Peyer's patch (tissue), 4 donors: ENCODE results near the gene C16orf92. TPM values are rescaled to one million over a fixed set of nuclear protein-coding genes. Genes with fewer than 3 reads are reported as not detected.

Source experiments
- DNase-seq, 3 donors: peaks; one replicate each; pipeline ENCODE4 v3.0.0-alpha.2; 2017 to 2019
- H3K27ac ChIP-seq, 4 donors: fragments of 200-600 bp; sonication (generic); one replicate each; pipeline ENCODE4 v1.5.1; 2016 to 2019
- H3K27me3 ChIP-seq, 2 donors: fragments of 200-600 bp; sonication (generic); one replicate each; pipeline ENCODE4 v1.5.1; 2019
- H3K36me3 ChIP-seq, 3 donors: fragments of 200-600 bp; sonication (generic); one replicate each; pipeline ENCODE4 v1.5.1; 2016 to 2019
- H3K4me1 ChIP-seq, 4 donors: fragments of 200-600 bp; sonication (generic); one replicate each; pipeline ENCODE4 v1.5.1; 2016 to 2019
- H3K4me3 ChIP-seq, 4 donors: fragments of 200-600 bp; sonication (generic); 1 replicate in 3 of 4; 2 replicates in 1 of 4; pipeline ENCODE4 v1.5.1; 2016 to 2019; ENCODE audit warnings: mild to moderate bottlenecking in 1 of 4
- H3K9me3 ChIP-seq, 4 donors: fragments of 200-600 bp; sonication (generic); one replicate each; pipeline ENCODE4 v1.5.1; 2016 to 2019; ENCODE audit warnings: mild to moderate bottlenecking in 1 of 4
- POLR2A ChIP-seq, 2 donors: fragments of 450-650 bp; IDR thresholded peaks; one replicate each; pipeline ENCODE4 v1.5.1; 2017; ENCODE audit warnings: antibody characterized with exemption in 2 of 2, mild to moderate bottlenecking in 2 of 2, moderate library complexity in 2 of 2
- total RNA-seq, 4 donors: library from RNA; depleted of rRNA; stranded (reverse); fragments of >200 nt; gene quantifications; one replicate each; pipeline ENCODE4 v1.1.0, GENCODE V29; 2016
- TF ChIP-seq, protein P1 (sequence below), 6 experiments: fragments of 450-650 bp in 4 of 6; fragments of 200-600 bp in 2 of 6; sonication (generic) in 1 of 6; IDR thresholded peaks; one replicate each; pipeline ENCODE4 v1.5.1; 2017 to 2019; ENCODE audit warnings: antibody characterized with exemption in 6 of 6, mild to moderate bottlenecking in 3 of 6, moderate library complexity in 1 of 6

The C16orf92 gene
- total RNA-seq, 4 donors from 2014 or later = not detected

DNA sequence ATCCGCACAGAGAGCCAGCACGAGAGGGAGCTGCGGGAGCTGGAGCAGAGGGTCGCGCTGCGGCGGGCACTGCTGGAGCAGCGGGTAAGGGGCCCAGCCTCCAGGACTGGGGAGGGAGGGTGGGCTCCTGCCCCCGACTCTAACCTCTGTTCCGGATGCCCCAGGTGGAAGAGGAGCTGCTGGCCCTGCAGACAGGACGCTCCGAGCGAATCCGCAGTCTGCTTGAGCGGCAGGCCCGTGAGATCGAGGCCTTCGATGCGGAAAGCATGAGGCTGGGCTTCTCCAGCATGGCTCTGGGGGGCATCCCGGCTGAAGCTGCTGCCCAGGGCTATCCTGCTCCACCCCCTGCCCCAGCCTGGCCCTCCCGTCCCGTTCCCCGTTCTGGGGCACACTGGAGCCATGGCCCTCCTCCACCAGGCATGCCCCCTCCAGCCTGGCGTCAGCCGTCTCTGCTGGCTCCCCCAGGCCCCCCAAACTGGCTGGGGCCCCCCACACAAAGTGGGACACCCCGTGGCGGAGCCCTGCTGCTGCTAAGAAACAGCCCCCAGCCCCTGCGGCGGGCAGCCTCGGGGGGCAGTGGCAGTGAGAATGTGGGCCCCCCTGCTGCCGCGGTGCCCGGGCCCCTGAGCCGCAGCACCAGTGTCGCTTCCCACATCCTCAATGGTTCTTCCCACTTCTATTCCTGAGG, 32.0 kb upstream of the C16orf92 start:
- no peak for DNase-seq

DNA sequence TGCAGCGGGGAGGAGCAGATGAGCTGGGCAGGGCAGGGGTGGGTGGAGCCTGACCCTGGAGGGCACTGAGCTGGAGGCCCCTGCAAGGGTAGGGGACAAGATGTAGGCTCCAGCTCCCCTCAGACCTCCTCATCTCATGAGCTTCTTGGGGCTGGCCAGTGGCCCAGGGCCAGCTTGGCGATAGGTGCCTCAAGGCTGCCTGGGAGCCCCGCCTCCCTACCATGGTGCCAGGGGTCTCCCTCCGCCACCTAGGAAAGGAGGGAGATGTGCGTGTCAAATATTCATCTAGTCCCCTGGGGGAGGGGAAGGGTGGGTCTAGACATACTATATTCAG, 31.5 kb upstream of the C16orf92 start:
- Histone ChIP-seq H3K4me3 (no peak overlapping the region), H3K27ac (no peak overlapping the region), H3K9me3 (no peaks in the 10 kb centered on the region), H3K4me1 (peaks cover 0 to 18% (median 2%) of the 10 kb centered on the region in 4 donors), H3K27me3 (no peaks in the 10 kb centered on the region), H3K36me3 (peaks cover 0 to 73% (median 3%) of the 10 kb centered on the region in 3 donors)
- no peak for DNase-seq
- TF ChIP-seq, protein P1, sequence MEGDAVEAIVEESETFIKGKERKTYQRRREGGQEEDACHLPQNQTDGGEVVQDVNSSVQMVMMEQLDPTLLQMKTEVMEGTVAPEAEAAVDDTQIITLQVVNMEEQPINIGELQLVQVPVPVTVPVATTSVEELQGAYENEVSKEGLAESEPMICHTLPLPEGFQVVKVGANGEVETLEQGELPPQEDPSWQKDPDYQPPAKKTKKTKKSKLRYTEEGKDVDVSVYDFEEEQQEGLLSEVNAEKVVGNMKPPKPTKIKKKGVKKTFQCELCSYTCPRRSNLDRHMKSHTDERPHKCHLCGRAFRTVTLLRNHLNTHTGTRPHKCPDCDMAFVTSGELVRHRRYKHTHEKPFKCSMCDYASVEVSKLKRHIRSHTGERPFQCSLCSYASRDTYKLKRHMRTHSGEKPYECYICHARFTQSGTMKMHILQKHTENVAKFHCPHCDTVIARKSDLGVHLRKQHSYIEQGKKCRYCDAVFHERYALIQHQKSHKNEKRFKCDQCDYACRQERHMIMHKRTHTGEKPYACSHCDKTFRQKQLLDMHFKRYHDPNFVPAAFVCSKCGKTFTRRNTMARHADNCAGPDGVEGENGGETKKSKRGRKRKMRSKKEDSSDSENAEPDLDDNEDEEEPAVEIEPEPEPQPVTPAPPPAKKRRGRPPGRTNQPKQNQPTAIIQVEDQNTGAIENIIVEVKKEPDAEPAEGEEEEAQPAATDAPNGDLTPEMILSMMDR (IDR thresholded peaks at IDR 0.05) = no peak
- TF ChIP-seq POLR2A (IDR thresholded peaks at IDR 0.05) = no peak

More for the DNA sequence above, 32.0 kb upstream of the C16orf92 start:
- H3K27ac ChIP-seq = no peak overlapping the region
- no peaks in the 10 kb centered on the region for H3K27me3 ChIP-seq
- peaks cover 0 to 18% (median 2%) of the 10 kb centered on the region in 4 donors for H3K4me1 ChIP-seq
- no peaks in the 10 kb centered on the region for H3K9me3 ChIP-seq
- TF ChIP-seq, protein P1 (IDR thresholded peaks at IDR 0.05) = no peak
- no peak for TF ChIP-seq POLR2A (IDR thresholded peaks at IDR 0.05)
- peaks cover 0 to 78% (median 3%) of the 10 kb centered on the region in 3 donors for H3K36me3 ChIP-seq
- no peak overlapping the region for H3K4me3 ChIP-seq

DNA sequence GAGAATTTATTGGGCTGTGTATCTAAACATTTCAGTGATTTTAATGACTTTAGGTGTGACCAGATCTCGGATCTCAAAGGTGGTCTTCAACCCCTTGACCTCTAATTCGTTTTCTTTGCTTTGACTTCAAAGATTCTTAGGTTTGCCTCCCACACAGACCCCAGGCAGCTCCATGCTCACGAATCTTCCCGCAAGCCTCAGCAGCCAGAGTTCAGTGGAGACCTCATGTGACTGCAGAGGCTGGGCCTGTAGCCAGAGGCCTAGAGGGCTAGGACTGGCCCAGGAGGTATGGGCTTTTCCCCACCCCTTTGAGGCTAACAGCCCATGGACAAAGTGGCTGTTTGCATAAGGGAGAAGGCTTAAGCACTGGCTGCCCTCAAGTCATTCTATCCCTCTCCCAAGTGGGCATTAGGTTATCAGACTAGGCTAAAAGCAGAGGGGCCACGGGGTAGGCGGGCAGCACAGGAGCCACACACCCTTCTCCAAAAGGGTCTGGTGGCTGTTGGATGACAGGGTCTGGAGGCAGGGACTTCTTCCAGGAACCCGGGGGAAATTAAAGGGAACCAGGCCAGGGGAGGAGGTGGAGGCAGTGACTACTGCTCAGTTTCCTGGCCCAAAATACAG, 30.5 kb upstream of the C16orf92 start:
- DNase-seq = no peak
- no peaks in the 10 kb centered on the region for H3K27me3 ChIP-seq
- no peak overlapping the region for H3K27ac ChIP-seq
- H3K4me3 ChIP-seq = no peak overlapping the region
- H3K9me3 ChIP-seq = no peaks in the 10 kb centered on the region
- H3K36me3 ChIP-seq = peaks cover 0 to 64% (median 3%) of the 10 kb centered on the region in 3 donors
- peaks cover 0 to 23% (median 2%) of the 10 kb centered on the region in 4 donors for H3K4me1 ChIP-seq
- TF ChIP-seq, protein P1 (IDR thresholded peaks at IDR 0.05) = no peak
- no peak for TF ChIP-seq POLR2A (IDR thresholded peaks at IDR 0.05)

DNA sequence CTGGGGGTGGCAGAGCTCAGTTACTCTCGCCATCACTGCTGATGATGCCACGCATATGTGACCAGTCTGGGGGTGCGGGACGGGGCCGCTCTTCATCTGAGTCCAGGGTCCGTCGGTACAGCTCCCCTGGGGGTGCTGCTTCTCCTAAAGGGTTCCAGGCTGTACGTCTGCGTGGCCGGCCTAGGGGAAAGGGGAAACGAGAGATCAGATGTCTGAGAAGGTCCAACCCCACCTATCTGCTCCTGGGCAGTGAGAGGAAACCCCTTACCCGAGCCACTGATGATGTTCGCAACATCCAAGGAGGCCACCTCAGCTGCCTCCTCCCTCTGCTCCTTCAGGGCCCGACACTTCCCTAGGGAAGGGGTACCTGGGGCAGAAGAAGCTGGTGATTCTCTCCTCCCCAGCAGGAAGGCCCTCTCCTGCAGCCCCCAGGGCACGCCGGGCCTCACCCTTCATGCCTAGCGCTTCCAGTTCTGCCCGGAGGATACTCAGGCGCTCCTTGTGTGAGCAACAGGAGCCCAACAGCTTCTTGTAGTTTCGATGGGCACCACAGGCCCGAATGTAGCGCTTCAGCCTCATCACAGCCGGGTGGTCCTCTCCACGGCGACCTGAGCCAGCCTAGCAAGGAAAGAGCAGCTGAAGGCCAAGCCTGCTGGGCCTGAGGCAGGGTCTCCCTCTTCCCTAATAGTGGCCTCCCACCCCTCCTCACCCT, 29.7 kb upstream of the C16orf92 start:
- no peaks in the 10 kb centered on the region for H3K27me3 ChIP-seq
- H3K4me1 ChIP-seq = peaks cover 0 to 23% (median 2%) of the 10 kb centered on the region in 4 donors
- no peaks in the 10 kb centered on the region for H3K9me3 ChIP-seq
- H3K4me3 ChIP-seq = no peak overlapping the region
- H3K27ac ChIP-seq = no peak overlapping the region
- DNase-seq = no peak
- TF ChIP-seq POLR2A (IDR thresholded peaks at IDR 0.05) = no peak
- TF ChIP-seq, protein P1 (IDR thresholded peaks at IDR 0.05) = no peak
- H3K36me3 ChIP-seq = peaks cover 0 to 63% (median 3%) of the 10 kb centered on the region in 3 donors

DNA sequence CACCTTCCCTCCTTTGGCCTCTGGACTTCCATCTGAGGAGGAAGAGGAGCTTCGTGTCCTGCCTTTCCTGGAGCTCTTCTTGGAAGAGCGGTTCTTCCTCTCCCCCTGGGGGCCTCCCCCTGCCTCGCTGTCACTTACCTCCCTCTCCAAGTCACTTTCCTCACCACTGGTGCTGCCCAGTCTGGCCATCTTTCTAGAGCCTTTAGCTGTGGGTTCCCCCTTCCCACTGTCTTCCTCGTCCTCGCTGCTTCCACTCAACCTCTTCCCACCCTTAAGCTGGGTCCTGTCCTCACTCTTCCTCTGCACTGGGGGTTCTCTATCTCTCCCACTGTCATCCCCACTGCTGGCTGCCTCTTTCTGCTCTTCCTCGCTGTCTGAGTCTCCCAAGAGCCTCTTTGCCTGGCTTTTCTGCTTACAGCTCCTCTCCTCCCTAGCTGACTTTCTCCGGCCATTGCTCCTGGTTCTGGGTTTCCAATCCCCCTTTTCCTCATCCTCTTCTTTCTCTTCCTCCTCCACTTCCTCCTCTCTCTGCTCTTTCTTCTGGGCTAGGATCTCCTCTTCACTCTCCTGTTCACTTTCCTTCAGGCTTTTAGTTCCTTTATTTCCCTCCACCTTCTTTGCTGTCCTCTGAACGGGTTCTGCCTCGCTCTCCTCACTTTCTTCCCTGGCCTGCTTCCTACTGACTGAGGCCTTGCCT, 28.9 kb upstream of the C16orf92 start:
- H3K27me3 ChIP-seq = no peaks in the 10 kb centered on the region
- peak overlapping the region in 1 of 4 donors; percentile 82 for H3K4me3 ChIP-seq
- H3K36me3 ChIP-seq = peaks cover 0 to 59% (median 3%) of the 10 kb centered on the region in 3 donors
- no peaks in the 10 kb centered on the region for H3K9me3 ChIP-seq
- peaks cover 0 to 23% (median 2%) of the 10 kb centered on the region in 4 donors for H3K4me1 ChIP-seq
- H3K27ac ChIP-seq = peak overlapping the region in 3 of 4 donors; percentile 93 to 98 (median 97)
- no peak for DNase-seq
- TF ChIP-seq POLR2A (IDR thresholded peaks at IDR 0.05) = no peak
- TF ChIP-seq, protein P1 (IDR thresholded peaks at IDR 0.05) = no peak
